HK-2 (cell line): ENCODE measurements around the gene SEC61A1.

ENCODE experiments used
- DNase-seq: peaks from one replicate; pipeline ENCODE4 v3.0.0-alpha.2; 2018; ENCODE audit not compliant: unreplicated experiment

SEC61A1 gene

DNA sequence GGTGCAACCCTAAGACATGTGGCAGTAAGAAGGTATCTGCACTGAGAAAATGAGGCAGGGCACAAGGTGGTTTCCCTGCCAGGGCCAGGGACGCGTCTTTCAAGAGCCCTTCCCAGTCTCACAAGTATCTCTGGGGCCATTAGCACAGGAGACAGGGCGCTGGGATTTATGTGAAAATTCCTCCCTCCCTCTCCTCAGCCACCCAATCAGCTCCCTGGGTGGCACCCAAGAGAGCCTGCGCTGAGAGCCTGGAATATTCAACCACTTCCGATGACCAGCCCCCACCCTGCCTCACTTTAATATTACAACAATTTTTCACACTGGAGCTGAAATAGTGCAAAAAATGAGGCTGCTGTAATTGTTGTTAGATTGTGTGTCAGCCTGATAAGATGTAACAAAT lies 26.1 kb downstream of the SEC61A1 start:
- no peak for DNase-seq

DNA sequence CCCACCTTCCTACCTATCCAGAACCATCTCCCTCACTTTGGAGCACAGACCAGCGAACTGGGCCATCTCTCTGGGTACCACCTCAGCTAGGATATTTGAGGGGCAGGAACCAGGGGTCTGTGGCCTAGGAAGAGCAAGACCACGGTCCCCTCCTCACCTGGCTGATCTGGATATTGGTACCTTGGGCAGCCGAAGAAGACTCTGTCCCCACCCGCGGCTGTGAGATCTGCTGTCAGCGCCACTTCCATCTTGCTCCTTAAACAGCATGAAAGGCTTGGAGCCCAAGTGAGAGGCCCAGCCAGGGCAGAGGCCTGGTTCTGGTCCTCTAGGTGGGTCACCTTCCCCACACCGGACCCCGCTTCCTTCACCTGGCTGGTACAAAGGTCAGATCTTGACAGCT lies 26.6 kb downstream of the SEC61A1 start:
- DNase-seq: no peak

DNA sequence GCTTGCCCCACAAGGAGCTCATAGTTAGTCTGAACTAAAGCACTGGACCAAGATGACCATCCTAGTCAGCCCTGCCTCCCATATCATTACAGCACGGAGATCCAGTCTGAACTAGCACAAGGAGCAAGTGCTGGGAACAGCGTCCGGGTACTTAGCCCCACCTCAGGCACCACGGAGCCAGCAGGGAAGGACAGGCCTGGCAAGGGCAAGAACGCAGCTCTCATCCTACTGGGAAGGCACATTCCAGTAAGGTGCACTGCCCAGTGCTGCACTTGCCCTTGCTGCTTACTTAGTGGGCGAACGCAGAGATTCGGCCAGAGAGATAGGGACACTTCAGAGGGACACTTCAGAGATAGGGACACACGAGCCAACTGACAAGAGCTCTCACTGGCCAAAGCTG lies 27.6 kb downstream of the SEC61A1 start:
- no peak for DNase-seq

- peak; percentile 63 for DNase-seq
These were observed 28.3 kb downstream of the SEC61A1 start for GRCh38 chr3:128080323-128081080.

DNA sequence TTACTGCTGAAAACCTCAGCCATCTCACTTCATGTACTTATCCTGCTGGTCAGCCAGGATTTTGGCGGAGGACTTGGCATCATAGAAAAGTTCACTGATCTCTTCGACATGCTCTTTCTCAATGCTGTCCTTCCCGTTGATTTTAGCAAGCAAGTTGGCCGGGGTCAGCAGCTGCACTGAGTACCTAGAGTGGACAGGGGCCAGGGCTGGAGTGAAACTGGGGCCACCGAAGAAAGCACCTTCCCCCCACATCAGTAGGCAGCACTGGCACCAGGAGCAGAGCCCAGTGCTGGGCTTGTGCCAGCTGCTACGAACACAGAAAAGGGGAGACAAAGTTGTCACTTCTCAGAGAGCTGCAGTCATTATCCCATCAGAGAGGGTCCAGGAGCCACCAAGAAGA lies 29.0 kb downstream of the SEC61A1 start:
- no peak for DNase-seq

DNA sequence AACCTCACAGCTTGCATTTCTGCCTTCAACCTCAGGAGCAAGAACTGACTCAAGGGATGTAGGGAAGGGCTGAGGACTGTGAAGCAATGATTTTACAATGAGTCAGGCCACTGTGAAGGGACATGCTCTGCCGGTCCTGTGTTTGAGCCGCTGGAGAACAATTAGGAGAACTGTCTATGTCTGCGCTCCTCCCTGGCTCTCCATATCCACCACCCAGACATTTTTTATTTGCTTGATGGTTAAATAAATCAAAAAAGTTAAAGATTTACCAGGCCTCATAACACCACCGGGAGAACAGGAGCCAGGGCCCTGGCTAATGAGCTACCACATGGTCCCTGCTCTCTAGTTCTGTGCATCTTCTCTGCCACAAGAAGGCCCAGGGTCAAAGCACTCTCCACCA lies 29.6 kb downstream of the SEC61A1 start:
- peak; percentile 70 for DNase-seq

- DNase-seq: no peak
These were observed 30.3 kb downstream of the SEC61A1 start for GRCh38 chr3:128082546-128082945.

DNA sequence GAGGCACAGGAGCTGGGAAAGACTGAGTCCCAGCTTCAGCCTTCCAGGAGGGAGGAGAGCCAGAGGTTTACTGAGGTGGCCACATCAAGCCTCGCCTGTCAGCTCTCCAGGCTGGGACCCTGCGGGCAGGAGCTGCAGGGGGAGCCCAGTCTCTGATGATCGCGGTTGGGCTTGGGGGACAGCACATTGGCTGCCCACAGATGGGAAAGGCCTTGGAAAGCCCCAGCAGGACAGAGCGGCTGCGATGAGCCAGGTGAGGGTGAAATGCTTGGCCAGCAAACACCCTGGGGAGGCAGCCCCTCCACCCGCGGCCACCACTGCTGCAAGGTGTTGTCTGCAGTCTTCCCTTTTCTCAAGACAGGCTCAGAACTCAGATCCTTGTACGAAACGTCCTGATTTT lies 31.2 kb downstream of the SEC61A1 start:
- no peak for DNase-seq

- no peak for DNase-seq
These were observed 31.9 kb downstream of the SEC61A1 start for GRCh38 chr3:128083980-128084674.

DNA sequence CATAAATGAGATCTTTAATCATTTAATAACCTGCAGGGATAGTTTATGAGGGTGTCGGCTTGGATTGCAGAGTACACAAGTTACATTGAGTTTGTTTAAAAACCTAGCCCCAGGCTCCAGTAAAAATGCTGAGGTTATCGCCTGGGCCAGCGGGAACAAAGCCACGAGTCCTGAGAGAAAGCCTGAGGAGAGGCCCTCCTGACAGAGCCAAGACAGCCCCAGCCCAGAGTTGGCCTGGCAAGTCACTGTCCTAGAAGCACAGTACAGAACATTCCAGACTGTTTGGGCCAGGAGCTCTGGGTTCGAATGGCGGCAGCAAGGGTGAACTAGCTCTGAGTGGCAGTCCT lies 32.4 kb downstream of the SEC61A1 start:
- no peak for DNase-seq

GRCh38 chr3:128089135-128089534 lies 36.9 kb downstream of the SEC61A1 start:
- DNase-seq: no peak

DNA sequence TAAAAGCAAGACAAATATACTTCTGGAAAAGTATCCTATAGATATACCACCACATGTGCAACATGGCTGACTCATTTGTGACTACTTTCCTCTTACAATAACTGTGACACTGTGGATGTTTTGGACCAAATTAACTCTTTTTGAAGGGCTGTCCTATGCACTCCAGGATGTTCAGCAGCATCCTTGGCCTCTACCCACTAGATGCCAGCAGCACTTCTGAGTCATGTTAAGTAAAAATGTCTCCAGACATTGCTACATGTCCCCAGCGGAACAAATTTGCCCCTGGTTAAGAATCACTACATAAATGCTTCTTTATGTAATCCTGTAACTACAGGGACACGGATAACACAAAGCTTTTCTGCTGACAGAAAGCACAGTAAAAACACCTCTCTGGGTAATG lies 39.3 kb downstream of the SEC61A1 start:
- DNase-seq: no peak

GRCh38 chr3:128094295-128095151 lies 42.3 kb downstream of the SEC61A1 start:
- no peak for DNase-seq

DNA sequence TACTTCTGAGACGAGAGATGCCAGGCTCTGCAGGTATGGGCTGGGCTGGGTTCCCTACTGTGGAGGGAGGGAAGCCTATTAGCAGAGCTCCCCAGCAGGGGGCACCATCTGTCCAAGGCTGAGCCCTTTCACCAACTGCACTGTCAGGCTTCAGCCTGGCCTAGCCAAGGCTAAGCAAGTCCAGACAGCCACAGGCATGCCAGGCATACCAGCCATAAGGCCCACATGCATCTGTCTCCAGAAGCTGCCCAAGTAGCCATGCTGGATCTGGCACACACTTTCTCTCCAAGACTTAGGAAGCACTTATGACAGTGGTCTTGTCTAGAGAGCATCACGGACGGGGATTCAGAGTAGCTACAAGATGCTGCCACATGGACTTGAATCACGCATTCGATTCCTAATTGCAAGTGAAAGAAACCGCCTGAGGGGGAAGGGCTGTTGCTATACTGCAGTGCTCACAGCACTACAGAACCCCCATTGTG lies 43.0 kb downstream of the SEC61A1 start:
- peak; percentile 85 for DNase-seq

DNA sequence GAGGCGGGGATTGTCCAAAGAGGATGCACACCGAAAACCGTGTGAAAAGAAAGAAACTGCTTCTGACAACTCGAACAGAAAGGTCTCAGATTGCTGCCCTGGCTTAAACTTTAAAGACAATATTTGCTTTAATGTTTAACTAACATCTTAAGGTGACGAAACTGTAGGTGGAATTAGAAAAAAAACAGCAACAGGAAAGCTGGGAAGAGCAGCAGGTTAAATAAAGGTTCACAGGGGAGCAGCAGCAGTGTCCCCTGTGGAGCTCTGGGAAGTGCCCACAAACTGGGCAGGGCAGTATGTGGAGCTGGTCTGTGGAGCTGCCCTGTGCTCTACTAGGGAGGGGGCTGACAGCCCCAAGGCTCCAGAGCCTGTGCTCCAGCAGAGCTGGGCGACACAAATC lies 46.0 kb downstream of the SEC61A1 start:
- DNase-seq: no peak

DNA sequence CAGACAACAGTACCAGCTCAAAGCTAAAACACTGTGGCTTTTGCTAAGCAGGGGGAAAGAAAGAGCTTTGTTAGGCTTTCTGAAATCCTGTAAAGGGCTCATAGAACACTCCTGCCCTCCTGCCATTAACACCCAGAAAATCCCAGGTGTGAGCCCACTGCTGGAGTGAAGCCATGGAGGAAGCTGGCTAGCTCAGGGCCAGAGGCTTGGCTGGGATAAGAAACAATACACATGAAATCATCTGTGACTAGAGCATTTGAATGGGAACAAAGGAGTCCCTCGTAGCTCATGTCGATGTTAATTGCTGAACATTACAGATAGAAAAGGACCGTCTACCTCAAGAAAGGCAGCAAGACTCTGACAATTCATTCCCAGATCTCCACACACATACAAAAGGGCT lies 47.9 kb downstream of the SEC61A1 start:
- DNase-seq: no peak

- DNase-seq: no peak
These were observed 48.4 kb downstream of the SEC61A1 start for GRCh38 chr3:128100638-128101037.

DNA sequence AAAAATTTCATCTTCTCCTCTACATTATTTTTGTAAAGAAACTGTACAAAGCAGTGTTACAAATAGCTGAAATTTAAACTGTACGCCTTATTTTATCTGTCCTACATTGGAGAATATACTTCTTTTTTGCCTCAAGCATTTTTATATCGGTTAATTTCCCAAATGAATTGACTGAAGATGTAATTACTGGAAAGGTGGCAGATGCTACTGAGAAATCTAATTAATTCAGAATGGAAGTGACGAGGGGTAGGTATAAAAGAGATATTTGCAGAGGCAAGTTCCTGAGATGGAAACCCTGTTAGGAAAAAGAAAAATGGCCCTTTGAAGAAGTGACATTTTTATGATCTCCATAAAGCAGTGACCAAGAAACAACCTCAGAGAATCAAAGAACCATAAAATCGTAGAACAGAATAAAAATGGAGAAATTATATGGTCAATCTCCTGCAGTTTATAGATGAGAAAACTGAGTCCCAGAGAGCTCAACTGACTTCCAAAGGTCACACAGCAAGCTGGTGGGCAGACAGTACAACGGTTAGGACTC lies 51.0 kb downstream of the SEC61A1 start:
- DNase-seq: no peak

DNA sequence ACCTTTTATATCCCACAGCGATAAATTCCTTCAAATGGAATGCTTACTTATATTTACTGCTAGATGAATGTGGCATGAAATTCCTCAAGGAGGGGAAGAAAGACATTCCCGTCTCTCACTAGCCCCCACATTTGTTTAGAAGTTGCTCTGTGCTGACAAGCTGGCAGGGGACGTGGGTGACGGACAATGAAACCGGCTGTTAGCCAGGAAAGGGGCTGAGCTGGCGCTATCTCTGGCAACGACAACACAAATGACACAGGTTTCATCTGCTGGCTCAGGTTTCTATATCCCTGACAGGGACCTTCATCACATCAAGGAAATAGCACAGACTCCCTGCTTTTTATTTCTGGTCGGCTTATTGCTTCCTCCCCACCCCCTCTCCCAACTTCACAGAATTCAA lies 55.6 kb downstream of the SEC61A1 start:
- no peak for DNase-seq

DNA sequence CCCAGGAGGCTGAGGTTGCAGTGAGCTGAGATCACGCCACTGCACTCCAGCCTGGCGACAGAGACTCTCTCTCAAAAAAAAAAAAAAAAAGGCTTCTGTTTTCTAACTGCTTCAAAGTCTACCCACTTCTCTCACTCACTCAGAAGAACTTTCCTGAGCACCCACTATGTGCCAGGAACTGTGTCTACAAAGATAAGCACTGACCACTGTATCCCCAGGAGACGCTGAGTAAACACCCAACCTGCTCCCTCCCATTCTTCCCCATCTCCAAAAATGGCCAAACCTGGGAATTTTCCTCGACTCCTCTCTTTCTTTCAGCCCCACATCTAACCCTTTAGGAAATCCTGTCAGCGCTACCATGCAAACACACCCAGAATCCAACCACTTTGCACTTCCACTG lies 58.9 kb downstream of the SEC61A1 start:
- DNase-seq: no peak

DNA sequence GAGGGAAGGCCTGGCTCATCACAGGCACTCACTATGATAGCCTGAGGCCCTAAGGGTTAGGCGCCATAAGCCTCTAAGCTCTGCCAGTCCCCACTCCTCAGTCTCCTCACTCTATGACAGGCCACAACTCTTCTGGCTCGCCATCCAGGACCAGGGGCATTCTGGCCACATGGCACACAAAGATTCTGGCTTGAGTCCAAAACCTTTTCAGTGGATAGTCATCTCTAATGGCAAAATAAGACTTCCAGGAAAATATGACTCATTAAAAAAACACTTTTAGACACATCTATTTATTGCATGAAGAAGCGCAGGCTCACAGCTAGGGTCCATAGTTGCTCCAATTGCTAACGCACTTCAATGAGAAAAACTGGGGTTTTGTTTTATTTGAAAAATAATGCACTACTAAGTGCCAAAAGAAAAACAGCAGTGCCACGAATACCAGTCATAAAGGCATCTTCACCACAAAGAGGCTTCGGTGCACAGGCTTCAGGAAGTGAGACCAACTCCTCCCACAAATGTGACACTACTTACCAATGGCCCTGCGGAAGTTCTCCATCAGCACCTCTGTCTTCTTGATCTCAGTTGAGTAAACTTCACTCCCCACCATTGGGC lies 60.2 kb downstream of the SEC61A1 start:
- DNase-seq: peak; percentile 49
